ENCODE results near the gene NRG3. TPM values are rescaled to one million over a fixed set of nuclear protein-coding genes. Genes with fewer than 3 reads are reported as not detected.

Gene NRG3
- total and polyA plus RNA-seq, 8 donors = 0.14 to 0.59 (median 0.25) TPM; not detected in 2

DNA sequence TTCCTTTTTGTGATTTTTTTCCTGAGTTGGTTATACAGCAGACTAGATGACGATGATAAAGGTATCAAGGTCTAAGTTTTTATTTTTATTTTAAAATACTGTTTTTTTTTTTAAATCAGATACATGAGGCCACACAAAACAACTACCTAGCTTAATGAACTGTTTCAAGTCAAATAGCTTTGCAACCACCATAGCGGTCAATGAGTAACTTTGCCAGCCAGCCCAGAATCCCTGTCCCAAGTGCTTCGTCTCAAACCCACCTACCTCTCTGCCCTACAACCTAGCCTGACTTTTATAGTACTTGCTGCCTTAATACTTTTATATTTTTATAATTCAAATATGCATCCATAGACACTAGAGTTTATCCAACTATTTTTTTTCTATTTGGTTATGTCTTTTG, 676.5 kb downstream of the NRG3 start:
- ATAC-seq (no peak), DNase-seq (no peak), FAIRE-seq (no peak)
- H3K36me3 ChIP-seq = no peaks in the 10 kb centered on the region
- TF ChIP-seq, protein P1, sequence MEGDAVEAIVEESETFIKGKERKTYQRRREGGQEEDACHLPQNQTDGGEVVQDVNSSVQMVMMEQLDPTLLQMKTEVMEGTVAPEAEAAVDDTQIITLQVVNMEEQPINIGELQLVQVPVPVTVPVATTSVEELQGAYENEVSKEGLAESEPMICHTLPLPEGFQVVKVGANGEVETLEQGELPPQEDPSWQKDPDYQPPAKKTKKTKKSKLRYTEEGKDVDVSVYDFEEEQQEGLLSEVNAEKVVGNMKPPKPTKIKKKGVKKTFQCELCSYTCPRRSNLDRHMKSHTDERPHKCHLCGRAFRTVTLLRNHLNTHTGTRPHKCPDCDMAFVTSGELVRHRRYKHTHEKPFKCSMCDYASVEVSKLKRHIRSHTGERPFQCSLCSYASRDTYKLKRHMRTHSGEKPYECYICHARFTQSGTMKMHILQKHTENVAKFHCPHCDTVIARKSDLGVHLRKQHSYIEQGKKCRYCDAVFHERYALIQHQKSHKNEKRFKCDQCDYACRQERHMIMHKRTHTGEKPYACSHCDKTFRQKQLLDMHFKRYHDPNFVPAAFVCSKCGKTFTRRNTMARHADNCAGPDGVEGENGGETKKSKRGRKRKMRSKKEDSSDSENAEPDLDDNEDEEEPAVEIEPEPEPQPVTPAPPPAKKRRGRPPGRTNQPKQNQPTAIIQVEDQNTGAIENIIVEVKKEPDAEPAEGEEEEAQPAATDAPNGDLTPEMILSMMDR (IDR thresholded peaks at IDR 0.05) = no peak
- 85 to 87% methylated on average over 3 of the region's 3 CpGs for whole genome bisulfite sequencing, 2 donors
- H3K4me3 ChIP-seq = no peak overlapping the region
- H3K27ac ChIP-seq = no peak overlapping the region
- intact Hi-C loops (cut with DNase I) = no loop called here
- H3K4me1 ChIP-seq = no peaks in the 10 kb centered on the region
- H3K27me3 ChIP-seq = no peaks in the 10 kb centered on the region
- H3K9me3 ChIP-seq = no peaks in the 10 kb centered on the region

- H3K27ac ChIP-seq = no peak overlapping the region
- no peaks in the 10 kb centered on the region for H3K4me1 ChIP-seq
- TF ChIP-seq, protein P1 (IDR thresholded peaks at IDR 0.05) = no peak
- no peak overlapping the region for H3K4me3 ChIP-seq
- no peaks in the 10 kb centered on the region for H3K9me3 ChIP-seq
- H3K27me3 ChIP-seq = no peaks in the 10 kb centered on the region
- no peak for DNase-seq
- intact Hi-C loops (cut with DNase I) = no loop called here
- H3K36me3 ChIP-seq = no peaks in the 10 kb centered on the region
- 97 to 98% methylated on average over 1 of the region's 1 CpG for WGBS, 2 donors
- ATAC-seq = no peak
- no peak for FAIRE-seq
These were observed 677.3 kb downstream of the NRG3 start for GRCh38 chr10:82552267-82552666.

GRCh38 chr10:82554381-82554780, 679.4 kb downstream of the NRG3 start:
- WGBS, 2 donors = 89 to 93% methylated on average over 3 of the region's 3 CpGs
- Histone ChIP-seq H3K4me1 (no peaks in the 10 kb centered on the region), H3K9me3 (no peaks in the 10 kb centered on the region), H3K4me3 (no peak overlapping the region), H3K27me3 (no peaks in the 10 kb centered on the region), H3K27ac (no peak overlapping the region), H3K36me3 (no peaks in the 10 kb centered on the region)
- DNase-seq = no peak
- intact Hi-C loops (cut with DNase I) = no loop called here
- no peak for ATAC-seq
- FAIRE-seq = no peak
- TF ChIP-seq, protein P1 (IDR thresholded peaks at IDR 0.05) = no peak

- Histone ChIP-seq H3K27me3 (no peaks in the 10 kb centered on the region), H3K27ac (no peak overlapping the region), H3K9me3 (no peaks in the 10 kb centered on the region), H3K4me3 (no peak overlapping the region), H3K36me3 (no peaks in the 10 kb centered on the region), H3K4me1 (no peaks in the 10 kb centered on the region)
- WGBS, 2 donors = 72 to 83% methylated on average over 2 of the region's 2 CpGs
- no peak for FAIRE-seq
- ATAC-seq = no peak
- intact Hi-C loops (cut with DNase I) = no loop called here
- DNase-seq = no peak
- TF ChIP-seq, protein P1 (IDR thresholded peaks at IDR 0.05) = no peak
These were observed 683.1 kb downstream of the NRG3 start for GRCh38 chr10:82558014-82558607.

GRCh38 chr10:82564353-82565196, 689.6 kb downstream of the NRG3 start:
- no peak for FAIRE-seq
- no peak for ATAC-seq
- DNase-seq = no peak
- TF ChIP-seq, protein P1 (IDR thresholded peaks at IDR 0.05) = no peak
- H3K4me1 ChIP-seq = no peaks in the 10 kb centered on the region
- no peaks in the 10 kb centered on the region for H3K9me3 ChIP-seq
- no peak overlapping the region for H3K27ac ChIP-seq
- H3K27me3 ChIP-seq = no peaks in the 10 kb centered on the region
- WGBS, 2 donors = 79 to 83% methylated on average over 7 of the region's 7 CpGs
- intact Hi-C loops (cut with DNase I) = no loop called here
- no peaks in the 10 kb centered on the region for H3K36me3 ChIP-seq
- no peak overlapping the region for H3K4me3 ChIP-seq
